Jurkat, Clone E6-1 (cell line): ENCODE results near the gene DNAH17.
A peak's percentile ranks its signal among the peaks of the same experiment; 100 is the strongest.
"Not testable (repeated sequence)": the region's sequence is repeated elsewhere in the genome, so short reads cannot be mapped to it uniquely, and the experiment has no call there.

Experiments
- DNase-seq: peaks from one replicate; pipeline ENCODE4 v3.0.0-alpha.2; 2011; ENCODE audit warnings: low read depth, low spot score
- H3K4me3 ChIP-seq: 2 replicates; pipeline ENCODE4 v1.5.1; 2011; ENCODE audit warnings: mild to moderate bottlenecking, low read length, control low read depth, moderate library complexity

The DNAH17 gene

DNA sequence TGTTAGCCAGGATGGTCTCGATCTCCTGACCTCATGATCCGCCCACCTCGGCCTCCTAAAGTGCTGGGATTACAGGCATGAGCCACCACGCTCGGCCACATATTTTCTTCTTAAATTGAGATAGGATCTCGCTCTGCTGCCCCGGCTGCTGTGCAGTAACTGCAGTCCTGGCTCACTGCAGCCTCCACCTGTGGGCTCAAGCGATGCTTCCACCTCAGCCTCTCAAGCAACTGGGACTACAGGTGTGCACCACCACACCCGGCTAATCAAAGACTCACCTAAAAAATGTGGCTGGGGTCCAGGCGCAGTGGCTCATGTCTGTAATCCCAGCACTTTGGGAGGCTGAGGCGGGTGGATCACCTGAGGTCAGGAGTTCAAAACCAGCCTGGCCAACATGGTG is 73.8 kb downstream of the DNAH17 start:
- not testable (repeated sequence) for H3K4me3 ChIP-seq

DNA sequence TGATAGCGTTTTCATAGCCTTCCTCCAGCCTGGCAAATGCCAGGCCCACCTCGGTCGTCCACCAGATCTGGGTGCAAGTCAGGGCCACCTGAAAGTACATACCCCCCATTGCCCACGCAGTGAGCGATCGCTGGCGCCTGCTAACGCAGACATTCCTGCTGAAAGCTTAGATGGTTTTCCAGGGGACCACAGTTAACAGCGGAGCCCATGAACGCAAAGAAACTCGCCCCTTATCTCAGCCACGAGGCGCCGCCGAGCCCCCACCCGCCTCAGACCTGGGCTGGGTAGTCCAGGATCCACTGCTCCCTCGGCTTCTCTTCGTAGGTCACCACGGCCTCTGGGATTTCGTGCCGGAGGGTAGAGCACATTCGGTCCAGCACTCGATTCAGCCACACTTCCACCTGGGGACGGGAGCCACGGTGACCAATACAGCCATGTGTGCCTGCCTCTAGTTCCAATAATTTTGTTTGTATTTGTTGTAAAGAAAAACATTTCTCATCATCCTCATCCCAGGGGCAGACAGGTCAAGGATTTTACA is 74.5 kb downstream of the DNAH17 start:
- no peak for DNase-seq
- no peak overlapping the region for H3K4me3 ChIP-seq

More for the DNA sequence above, 73.8 kb downstream of the DNAH17 start:
- DNase-seq, result not testable (repeated sequence)

DNA sequence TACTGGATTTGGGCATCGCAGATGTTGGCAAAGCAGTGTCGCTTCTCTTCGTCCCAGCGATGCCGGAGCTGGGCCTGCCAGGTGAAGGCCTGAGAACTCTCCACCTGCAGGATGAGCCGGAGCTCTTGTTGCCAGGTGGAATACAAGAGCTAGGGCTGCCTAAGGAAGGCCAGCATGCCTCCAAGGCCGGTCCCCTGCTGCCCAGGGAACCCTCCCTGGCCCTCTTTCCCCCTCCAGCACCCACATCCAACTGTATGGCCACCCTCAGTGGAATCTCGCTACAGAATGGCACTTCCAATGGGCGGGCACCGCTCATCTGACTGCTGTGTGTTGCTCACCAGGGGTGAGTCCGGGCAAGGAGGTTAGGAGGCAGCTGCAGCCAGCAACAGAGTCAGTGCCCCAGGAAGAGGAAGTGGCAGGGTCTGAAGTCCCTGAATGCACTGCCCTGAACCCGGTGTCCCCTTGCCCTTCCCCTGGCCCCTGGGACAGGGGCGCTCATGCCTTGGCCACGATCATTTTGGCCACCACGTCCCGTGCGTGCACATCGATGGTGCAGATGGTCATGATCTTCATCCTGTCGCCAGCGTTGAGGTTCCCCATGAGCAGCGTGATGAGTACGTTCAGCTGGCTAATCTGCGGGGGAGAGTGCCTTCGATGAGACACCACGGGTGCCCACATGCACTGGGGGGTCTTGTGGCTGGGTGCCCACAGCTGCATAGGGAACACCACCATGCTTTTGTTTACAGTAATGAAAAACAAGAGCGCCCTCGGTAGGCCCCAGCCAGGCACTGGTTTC is 75.8 kb downstream of the DNAH17 start:
- H3K4me3 ChIP-seq, result no peak overlapping the region
- DNase-seq, result no peak

- DNase-seq, result no peak
- no peak overlapping the region for H3K4me3 ChIP-seq
Observed at GRCh38 chr17:78500806-78501205, 76.4 kb downstream of the DNAH17 start.

- no peak overlapping the region for H3K4me3 ChIP-seq
- no peak for DNase-seq
Observed at GRCh38 chr17:78499715-78500540, 77.3 kb downstream of the DNAH17 start.

GRCh38 chr17:78498848-78499247 is 78.3 kb downstream of the DNAH17 start:
- H3K4me3 ChIP-seq, result no peak overlapping the region
- DNase-seq, result no peak

DNA sequence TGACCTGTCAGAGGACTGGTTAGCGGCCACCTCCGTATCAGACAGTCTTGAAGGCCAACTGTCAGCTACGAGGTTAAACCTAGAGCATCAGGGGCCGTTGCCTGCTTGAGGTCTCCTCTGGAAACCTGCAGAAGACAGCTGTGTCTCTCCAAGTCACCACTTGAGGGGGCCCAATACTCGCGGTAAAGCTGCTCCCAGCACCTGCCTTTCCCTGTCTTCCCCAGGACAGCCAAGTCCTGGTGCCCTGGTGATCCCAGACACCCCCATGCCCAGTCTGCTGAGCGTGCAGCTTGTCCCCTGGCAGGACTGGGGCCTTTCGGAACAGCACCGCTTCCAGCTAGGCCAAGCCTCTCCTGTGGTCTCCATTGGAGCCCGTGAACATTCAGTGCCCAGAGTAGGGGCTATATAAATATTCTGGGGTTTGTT is 80.1 kb downstream of the DNAH17 start:
- DNase-seq, result peak; percentile 67
- H3K4me3 ChIP-seq, result no peak overlapping the region

DNA sequence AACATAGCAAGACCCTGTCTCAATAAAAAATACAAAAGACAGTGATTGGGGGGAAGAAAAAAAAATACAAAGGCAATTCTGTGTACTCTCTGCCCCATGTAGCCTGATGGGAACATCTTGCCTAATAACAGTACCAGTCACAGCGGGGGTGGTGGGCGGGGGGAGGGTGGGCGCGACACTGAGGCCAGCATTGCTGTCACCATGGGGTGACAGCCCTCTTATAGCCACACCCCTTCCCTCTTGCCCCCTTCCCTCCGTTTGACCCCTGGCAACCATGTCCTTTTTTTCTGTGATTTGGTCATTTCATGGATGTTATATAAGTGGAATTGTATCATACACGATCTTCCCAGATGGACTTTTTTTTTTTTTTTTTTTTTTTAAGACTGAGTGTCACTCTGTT is 80.9 kb downstream of the DNAH17 start:
- DNase-seq, result no peak
- no peak overlapping the region for H3K4me3 ChIP-seq

DNA sequence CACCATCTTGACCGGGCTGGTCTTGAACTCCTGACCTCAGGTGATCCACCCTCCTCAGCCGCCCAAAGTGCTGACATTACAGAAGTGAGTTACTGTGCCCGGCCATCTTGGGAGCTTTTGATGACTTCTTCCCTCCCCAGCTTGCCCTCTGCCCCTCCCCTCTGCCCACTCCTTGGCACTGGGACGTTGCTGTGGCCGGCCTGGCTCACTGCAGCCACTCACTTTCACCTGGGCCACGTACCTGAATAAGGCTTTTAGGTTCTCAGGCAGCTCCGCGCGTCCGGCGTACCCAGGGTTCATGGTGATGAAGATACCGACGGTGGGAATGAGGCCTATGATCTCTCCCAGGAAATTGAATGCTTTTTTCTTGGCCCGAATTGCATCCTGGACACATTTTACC is 81.6 kb downstream of the DNAH17 start:
- no peak overlapping the region for H3K4me3 ChIP-seq
- DNase-seq, result no peak

DNA sequence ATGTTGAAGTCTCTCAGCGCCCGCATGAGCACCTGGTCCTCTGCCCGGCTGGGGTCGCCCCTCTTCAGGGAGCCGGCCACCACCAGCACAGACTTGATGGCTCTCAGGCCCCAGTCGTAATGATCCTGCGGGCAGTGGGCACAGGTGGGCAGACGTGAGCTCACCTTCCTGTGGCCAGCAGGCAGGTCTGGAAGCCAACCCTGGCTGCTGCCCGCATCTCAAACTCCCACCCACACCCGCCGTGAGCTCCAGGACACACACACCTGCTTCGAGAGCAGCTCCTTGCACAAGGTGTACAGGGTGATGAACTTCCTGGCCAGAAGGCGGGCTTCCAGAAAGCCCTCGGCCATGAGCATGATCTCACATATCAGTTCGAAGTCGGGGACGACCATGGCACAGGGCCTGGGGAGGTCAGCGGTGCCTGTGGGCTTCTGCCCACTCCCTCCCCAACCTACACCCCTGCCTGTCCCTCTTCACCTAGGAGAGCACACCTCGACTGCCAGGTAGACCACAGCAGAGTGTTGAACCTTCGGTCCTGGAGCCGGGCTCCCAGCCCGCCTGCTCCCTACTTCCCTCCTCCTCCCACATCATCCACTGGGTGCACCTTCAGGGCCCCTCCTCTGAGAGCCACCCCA is 82.4 kb downstream of the DNAH17 start:
- H3K4me3 ChIP-seq, result no peak overlapping the region

GRCh38 chr17:78493853-78494695 is 83.1 kb downstream of the DNAH17 start:
- no peak for DNase-seq
- no peak overlapping the region for H3K4me3 ChIP-seq

More for the DNA sequence above, 82.4 kb downstream of the DNAH17 start:
- no peak for DNase-seq

DNA sequence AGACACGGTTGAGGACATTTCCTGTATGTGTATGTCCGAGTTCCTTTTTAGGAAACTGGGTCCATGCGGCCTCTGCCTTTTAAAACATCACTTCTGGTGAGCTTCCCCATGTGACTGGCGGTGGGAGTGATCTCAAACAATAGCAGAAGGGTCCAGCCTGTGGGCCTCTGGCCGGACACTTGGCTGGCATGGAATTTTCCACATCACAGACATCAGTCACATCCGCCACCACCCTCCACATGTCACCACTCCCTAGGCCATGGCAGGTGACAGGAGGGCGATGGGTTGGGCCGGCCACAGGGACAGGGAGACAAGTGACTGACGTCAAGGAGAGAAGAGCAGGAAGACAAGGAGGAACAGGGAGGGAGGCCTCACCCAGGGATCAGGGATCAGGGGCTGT is 83.7 kb downstream of the DNAH17 start:
- DNase-seq, result no peak
- H3K4me3 ChIP-seq, result no peak overlapping the region

GRCh38 chr17:78492116-78492799 is 84.9 kb downstream of the DNAH17 start:
- DNase-seq, result no peak
- no peak overlapping the region for H3K4me3 ChIP-seq

- peak; percentile 27 for DNase-seq
- H3K4me3 ChIP-seq, result no peak overlapping the region
Observed at GRCh38 chr17:78491236-78492115, 85.7 kb downstream of the DNAH17 start.

- H3K4me3 ChIP-seq, result no peak overlapping the region
- DNase-seq, result no peak
Observed at GRCh38 chr17:78490673-78491072, 86.5 kb downstream of the DNAH17 start.

DNA sequence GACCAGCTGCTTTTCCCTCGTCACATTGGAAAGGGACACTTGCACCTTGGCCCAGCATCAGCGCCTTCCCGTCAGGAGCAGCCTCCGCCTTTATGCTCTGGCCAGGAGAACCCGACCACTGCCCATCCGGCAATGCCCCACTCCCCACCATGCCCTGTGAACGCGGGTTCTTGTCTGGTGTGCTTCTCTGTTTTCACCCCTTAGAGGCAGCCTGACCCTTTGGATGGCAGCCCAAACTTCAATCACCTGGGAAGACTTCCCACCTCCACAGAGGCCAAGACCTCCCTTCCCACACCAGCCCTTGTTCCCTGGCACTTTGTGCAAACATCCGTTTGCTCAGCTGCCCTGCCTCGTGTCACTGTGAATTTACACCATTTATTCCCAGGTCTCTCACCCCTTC is 87.0 kb downstream of the DNAH17 start:
- H3K4me3 ChIP-seq, result no peak overlapping the region
- no peak for DNase-seq

DNA sequence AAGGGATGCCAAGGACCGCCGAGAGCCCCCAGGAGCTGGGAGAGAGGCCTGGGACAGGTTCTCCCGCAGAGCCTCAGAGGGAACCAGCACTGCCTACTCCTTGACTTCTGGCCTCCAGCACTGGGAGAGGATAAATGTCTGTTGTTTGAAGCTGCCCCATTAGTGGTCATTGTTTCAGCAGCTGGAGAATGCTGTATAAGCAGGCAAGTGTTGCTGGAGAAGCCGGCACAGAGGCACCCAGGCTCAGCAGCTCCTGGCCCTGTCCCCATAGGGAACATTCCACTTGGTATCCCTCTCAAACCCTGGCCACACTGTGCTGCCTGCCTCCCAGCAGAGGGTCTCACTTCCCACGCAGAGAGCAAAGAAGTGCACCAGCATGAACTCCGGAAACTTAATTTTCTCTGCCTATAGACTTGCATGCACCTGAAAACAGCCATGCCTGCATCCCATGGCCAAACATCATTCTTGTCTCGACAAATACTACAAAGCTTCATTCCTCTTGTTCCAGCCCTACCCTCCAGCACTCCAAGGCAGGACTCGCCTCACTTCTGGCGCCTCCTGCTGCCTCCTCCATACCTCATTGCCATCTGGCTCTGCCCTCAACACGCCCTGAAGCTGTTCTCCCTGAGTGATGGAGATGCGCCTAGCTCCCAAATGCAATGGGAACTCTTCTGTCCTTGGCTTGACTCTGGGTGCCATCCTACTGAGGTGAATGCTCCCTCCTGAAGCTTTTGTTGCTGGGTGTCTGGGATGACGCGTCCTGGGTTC is 88.1 kb downstream of the DNAH17 start:
- no peak for DNase-seq
- H3K4me3 ChIP-seq, result no peak overlapping the region
